MM.1S (cell line): ENCODE results near the gene DPYSL5.

Source experiments
- CTCF ChIP-seq: fragments of 300-600 bp; sonication (generic); IDR thresholded peaks from 2 replicates; pipeline ENCODE4 v1.5.1; 2016; ENCODE audit warnings: antibody characterized with exemption, low read length, mixed read lengths
- EZH2phosphoT487 ChIP-seq: fragments of 300-600 bp; sonication (generic); IDR thresholded peaks from 2 replicates; pipeline ENCODE4 v1.6.1; 2018; ENCODE audit warnings: antibody characterized with exemption, low read length

- TF ChIP-seq CTCF, result no peak
- TF ChIP-seq EZH2phosphoT487, result no peak
Measured at GRCh38 chr2:26976237-26976636, 128.3 kb downstream of the DPYSL5 start.
